Stimulated activated CD4-positive, alpha-beta T cell treated with anti-CD3 and anti-CD28 coated beads, TNF-alpha, amount 100 ng/mL, for 48 hours (primary cell): ENCODE results near the gene MACO1.
"Not testable (repeated sequence)": the region's sequence is repeated elsewhere in the genome, so short reads cannot be mapped to it uniquely, and the experiment has no call there.

Experiments used
- DNase-seq, 3 donors: peaks; one replicate each; pipeline ENCODE4 v3.0.0-alpha.2; 2020; ENCODE audit warnings: low read depth in 3 of 3

Gene MACO1

DNA sequence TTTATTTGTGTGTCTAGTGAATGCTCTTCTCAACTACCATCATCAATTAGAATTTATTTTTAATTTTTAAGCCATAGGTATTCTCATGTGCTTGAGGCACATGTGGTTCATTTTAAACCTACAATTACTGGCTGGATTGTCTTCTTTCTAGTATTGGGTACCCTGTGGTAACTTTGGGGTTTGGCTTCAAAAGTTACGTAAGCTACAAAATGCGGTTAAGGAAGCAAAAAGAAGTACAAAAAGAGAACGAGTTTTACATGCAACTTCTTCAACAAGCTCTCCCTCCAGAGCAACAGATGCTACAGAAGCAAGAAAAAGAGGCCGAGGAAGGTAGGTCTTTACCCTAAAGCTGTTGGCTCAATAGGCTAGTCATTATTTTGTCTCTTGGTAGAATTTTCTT is 25.8 kb downstream of the MACO1 start:
- no peak for DNase-seq

DNA sequence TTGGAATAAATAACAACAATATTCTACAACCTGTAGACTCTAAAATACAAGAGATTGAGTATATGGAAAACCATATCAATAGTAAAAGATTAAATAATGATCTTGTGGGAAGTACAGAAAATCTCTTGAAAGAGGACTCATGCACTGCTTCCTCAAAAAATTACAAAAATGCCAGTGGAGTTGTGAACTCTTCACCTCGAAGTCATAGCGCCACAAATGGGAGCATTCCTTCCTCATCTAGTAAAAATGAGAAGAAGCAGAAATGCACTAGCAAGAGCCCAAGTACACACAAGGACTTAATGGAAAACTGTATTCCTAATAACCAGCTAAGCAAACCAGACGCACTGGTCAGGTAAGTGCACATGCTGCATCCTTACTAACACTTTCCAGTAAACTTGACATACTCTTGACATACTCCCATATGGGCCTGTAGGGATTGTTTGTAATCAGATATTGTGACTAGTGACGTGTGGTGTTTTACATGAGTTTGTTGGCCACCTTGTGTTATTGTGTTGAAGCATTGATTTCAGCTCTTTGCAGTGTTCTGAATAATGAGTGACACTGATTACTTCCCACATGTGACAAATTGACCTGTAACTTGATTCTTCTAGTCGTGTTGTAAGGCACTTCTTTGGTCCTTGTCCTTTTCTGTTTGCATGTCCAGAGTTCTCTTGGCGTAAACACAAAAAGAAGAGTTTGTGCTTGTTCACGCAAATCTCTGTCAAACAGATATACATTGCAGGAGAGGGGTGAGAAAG is 28.0 kb downstream of the MACO1 start:
- DNase-seq: no peak

DNA sequence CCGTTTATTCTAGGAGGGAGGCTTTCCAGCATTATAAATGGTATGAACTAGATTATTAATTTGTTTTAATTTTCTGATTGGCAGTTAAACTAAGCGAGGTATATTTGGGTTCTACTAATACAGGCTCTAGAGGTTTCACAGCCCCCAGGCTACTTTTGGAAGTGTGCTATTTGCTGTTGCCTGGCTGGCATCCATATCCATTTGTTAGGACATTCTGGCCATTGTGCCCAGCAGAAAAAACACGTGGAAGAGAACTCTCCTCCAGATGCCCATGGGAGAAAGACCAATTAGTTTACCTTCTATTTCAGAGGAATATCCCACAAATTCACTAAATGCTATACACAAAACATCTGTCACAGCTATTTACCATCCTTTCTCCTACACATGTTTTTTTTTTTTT is 29.3 kb downstream of the MACO1 start:
- no peak for DNase-seq

DNA sequence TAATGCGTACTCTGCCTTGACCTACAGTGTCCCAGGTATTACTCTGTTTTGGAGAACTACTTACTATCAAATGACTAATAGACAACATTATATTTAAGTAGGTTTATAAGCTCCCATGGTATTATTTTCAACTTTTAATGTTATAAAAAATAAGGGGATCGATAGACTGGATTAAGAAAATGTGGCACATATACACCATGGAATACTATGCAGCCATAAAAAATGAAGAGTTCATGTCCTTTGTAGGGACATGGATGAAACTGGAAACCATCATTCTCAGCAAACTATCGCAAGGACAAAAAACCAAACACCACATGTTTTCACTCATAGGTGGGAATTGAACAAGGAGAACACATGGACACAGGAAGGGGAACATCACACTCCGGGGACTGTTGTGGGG is 30.1 kb downstream of the MACO1 start:
- not testable (repeated sequence) for DNase-seq

DNA sequence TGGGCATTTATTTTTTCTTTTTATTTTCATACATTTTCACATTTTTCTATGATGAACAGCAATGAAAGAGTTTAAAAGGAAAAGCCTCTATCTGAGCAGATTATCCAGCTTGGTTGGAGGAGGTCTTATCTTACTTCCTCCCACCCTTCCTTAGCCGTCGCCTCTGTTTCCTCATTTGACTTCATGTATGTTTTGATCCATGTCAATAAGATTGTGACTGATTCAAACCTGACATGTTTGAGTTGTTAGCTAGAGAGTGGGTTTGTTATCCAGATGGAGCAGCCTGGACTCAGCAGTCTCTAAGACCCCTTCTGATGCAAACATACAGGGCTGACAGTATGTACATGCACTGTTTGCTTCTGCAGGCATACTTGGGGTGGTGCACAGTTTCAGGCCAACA is 31.2 kb downstream of the MACO1 start:
- DNase-seq: no peak

GRCh38 chr1:25462732-25463131 is 32.0 kb downstream of the MACO1 start:
- no peak for DNase-seq

GRCh38 chr1:25467193-25467592 is 36.5 kb downstream of the MACO1 start:
- no peak for DNase-seq

- no peak for DNase-seq
These were observed 36.9 kb downstream of the MACO1 start for GRCh38 chr1:25467616-25468015.

GRCh38 chr1:25468033-25468432 is 37.3 kb downstream of the MACO1 start:
- no peak for DNase-seq

DNA sequence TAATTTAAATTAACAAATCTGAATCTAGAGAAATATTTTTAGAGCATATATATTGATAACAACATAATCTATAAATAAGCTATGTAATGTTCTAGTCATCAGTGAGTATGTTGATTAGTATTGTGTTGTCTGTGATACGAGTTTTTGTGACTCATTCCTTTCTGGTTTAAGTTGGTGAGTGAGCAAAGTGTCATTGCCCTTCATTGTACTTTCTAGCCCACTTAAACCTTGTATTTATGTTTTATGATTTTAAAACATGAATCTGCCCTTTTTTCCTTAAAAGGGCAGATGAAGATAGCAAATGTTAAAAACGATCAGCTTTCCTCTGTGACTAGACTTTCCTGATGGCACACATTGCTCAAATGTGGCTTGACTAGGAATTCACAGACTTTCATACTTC is 38.5 kb downstream of the MACO1 start:
- DNase-seq: no peak

- no peak for DNase-seq
These were observed 41.8 kb downstream of the MACO1 start for GRCh38 chr1:25472471-25472870.

DNA sequence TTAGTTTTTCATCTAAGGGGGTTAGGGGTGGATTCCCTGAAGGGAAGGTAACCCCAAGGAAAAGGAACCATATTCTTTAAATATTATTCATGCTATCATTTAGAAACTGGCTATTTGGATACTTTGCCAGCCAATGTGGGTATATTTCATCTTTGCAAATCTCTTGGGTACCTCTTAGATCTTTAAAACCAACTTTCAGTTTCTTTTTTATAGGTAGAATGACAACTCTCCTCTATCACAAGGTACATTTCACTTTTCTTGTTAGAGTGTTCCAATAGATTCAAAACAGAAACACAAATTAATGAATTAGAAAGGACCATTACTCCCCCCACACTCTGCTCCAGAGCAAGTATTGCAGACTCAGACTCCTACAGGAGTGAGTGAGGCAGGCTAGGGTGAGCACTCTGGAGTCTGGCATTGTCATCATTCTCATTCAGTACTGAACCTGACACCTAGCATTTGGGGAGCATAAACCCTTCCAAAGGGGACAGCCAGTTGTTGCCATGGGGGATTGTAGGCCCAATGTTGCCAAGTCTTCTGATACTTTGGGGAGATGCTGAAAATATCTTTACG is 43.0 kb downstream of the MACO1 start:
- no peak for DNase-seq

- no peak for DNase-seq
These were observed 43.8 kb downstream of the MACO1 start for GRCh38 chr1:25474439-25475047.

GRCh38 chr1:25476186-25477097 is 45.7 kb downstream of the MACO1 start:
- no peak for DNase-seq

DNA sequence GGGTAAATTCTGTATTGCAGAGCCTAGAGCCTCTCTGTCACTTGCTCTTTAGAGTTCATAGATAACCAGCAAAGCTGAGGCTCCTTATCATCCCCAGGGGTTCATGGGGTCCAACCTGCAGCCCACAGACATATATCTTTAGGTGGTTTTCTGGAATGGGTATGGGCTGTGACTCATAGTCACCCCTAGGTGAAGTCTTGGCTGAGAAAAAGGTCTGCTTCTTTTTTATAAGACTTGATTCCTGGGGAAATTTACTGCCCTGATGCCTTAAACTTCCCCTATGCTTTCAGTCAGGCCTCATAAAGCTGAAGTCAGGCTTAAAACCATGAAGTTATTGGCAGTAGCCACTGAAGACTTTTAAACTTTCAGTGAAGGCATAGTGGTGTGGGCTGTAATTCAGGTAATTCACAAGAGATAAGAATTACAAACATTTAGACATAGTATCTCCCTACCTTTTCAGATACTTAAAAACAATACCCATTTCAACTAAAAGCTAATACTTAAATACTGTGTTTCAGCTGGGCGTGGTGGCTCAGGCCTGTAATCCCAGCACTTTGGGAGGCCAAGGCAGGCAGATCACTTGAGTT is 46.8 kb downstream of the MACO1 start:
- DNase-seq: no peak

DNA sequence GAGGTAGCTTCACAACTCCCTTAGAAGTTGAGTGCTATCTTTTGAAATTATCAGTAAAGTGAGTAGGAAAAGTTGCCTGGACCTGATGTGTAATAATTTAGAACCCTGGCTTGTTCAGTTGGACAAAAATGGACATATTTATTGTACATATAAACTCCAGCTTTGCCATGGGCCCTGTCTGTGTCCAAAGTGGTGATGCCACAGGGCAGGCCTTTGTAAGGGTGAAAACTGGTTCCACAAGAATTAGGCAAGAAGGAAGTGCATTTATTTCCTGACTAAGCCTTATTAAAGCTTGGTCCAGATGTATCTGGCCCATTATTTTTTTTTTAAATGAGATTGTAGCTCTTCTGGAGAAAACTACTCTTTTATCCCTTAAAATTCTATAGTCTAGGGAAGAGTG is 47.9 kb downstream of the MACO1 start:
- no peak for DNase-seq

DNA sequence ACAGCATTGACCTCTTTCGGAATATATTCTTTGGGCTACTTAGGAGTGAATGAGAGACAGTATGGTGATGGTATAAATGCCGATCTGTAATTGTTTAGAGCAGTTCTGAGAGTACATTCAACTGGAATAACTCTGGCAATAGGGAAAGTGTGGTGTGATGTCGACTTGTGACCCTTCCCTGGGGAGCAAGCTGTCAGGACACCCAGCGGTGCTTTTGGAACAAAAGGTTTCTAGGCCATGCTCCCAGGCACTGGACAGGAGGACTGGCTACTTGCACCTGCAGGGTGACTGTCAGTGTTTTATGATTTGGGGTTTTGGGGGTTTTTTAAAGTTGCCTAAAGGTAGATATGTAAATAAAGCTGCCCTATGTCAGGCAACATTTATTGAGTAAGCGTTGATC is 50.9 kb downstream of the MACO1 start:
- no peak for DNase-seq

DNA sequence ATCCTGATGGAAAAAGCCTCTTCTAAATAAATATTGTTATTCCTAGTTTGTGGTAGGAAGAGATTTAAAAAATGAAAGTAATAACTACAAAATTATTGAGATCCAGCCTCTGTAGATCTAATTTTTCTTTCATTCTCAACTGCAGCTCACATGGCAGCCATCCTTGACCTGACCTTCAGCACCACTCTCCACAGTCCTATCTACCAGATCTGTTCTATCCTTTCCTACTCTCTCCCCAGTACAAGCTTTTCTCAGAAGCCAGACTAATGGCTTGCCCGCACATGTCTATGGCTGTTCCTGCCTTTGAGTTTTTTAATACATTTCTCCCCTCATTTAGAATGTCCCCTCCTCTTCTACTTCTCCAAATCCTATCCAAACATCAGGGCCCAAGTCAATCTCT is 51.5 kb downstream of the MACO1 start:
- no peak for DNase-seq

GRCh38 chr1:25484096-25484495 is 53.4 kb downstream of the MACO1 start:
- no peak for DNase-seq

- no peak for DNase-seq
These were observed 53.8 kb downstream of the MACO1 start for GRCh38 chr1:25484533-25484932.

DNA sequence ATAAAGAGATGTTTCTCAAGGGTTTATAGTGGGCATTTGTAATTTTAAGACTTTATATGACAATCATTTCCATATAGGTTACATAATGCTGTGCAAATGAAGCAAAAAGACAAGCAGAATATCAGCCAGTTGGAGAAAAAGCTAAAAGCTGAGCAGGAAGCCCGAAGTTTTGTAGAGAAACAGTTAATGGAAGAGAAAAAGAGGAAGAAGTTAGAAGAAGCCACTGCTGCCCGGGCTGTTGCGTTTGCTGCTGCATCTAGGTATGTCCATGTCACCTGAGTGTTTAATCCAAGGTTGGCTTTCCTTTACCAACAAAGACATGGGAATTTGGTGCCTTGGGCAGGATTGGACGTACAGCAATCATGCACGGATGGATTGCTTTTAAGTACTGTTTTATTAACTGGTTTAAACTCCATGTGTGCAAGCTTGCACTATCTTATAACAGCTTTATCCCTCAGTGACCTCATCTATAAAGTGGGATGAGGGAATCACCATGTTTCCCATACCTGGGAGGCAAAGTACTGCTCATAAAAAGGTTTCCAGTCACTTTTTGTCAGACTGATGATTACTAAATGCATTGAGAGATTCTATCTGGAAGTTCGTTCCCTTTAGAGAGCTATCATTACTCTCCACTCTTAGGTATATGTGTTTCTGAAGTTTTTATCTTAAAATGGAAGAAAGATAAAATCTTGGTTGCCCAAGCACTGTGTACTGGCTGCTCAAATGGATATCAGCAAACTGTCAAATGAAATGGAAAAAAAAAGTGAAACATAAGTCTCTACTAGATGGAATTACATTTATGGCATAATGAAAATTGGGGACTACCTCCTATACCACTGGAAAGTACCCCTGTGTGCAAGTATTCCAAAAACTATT is 55.1 kb downstream of the MACO1 start:
- no peak for DNase-seq
